DMS79 treated with DMSO at 0.1 percent for 48 hours (cell line): ENCODE results near the gene FOXA3.

Experiments
- DNase-seq: peaks from one replicate; lab custom pipeline; 2025; lab: John Stamatoyannopoulos, UW

FOXA3 gene

DNA sequence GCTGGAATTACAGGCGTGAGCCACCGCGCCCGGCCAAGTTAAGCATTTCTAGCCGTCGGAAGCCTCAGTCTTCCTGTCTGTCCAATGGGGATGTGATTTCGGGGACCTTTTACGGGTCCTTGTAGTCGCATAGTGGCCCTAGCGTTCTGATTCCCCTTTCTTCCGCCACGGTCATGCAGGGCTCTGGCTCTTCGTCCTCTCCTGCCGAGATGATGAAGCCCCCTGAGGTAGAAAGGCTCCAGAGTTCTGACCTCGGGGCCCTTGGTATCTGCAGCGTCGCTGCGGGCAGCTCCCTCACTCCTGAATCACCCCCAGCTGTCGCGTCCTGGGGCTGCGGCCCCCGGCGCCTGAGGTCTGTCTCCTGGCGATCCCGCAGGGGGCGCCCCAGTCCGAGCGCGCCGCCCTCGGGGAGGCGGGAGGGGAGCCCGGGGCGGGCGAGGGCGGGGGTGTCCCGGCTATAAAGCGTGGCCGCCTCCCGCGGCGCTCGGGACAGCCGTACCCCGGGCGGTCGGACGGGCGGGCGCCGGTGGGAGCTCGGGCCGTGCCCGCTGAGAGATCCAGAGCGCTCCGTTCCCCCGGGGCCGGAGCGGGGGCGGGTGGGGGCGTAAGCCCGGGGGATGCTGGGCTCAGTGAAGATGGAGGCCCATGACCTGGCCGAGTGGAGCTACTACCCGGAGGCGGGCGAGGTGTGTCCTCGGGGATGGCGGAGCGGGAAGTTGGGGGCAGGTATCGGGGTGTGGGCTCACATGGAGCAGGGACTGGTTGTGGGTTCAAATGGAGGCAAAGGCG is at the start of gene FOXA3:
Gene FOXA3 (plus strand): TSS at position 487 of the 789 bp plus-strand sequence. CDS start 131 bp downstream, at position 618.
- DNase-seq = no peak

DNA sequence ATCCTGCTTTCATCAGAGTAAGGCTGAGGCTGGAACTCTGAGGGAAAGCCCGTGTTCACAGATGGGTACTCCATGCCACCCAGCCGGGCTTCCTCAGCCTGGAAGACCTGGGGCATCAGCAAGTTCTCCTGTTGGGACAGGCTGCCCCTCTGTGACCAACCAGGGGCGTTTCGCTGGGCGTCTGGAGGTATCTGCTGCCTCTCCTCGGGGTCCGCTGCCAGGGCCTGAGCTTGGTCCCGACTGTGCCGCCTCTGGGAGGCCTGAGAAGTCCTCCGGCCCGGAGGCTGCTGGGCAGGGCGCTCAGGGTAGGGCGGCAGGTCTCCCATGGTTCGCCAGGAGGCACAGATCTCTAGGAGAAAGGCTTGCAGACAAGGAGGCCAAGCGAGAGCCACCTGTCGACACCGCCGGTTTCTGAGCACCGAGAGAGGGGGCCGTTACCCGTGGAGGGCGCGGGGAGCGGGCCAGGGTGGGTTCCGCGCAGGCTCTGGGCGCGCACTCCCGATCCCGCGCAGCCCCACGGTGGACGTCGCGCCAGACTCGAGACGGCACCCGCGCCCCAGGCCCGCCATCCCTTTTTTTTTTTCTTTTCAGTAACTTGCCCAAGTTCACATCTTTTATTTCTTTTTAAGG is 49.2 kb upstream of the FOXA3 start, which contains the start of gene RSPH6A:
Gene RSPH6A (minus strand): TSS at position 458 of the 630 bp plus-strand sequence. CDS start 132 bp downstream, at position 326.
- DNase-seq = no peak

DNA sequence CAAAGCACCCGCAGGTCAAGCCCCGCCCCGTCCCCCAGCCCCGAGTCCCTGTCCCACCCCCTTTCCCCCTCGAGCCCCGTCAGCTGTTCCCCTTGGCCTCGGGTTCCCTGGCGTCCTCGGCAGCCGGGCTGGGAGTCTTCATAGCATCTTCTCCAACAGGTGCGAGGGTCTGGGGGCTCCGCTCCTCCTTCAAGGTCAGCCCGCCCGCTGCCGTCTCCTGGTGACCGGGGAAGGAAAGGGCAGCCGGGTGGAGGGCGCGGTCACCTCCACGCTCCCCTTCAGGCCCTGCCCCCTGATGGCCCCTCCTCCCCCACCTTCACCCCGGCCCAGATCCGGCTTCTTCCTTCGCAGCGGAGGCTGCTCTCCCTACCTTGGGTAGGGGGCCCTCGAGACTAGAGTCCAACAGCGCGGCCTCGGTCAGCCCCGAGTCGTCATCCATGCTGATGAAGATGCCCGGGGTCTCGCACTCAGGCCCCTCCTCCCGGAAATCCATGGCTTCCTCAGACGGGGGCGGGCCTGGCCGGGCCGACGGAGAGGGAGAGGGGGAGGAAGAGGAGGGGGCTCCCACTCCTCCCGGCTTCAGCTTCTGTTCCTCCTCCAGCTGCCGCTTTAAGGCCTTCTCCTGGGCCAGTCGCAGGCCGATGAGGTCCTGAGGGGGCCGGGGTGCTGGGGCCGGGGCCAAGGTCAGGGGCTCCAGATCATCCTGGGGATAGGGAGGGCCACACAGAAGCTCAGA is 48.5 kb upstream of the FOXA3 start:
- DNase-seq = no peak

DNA sequence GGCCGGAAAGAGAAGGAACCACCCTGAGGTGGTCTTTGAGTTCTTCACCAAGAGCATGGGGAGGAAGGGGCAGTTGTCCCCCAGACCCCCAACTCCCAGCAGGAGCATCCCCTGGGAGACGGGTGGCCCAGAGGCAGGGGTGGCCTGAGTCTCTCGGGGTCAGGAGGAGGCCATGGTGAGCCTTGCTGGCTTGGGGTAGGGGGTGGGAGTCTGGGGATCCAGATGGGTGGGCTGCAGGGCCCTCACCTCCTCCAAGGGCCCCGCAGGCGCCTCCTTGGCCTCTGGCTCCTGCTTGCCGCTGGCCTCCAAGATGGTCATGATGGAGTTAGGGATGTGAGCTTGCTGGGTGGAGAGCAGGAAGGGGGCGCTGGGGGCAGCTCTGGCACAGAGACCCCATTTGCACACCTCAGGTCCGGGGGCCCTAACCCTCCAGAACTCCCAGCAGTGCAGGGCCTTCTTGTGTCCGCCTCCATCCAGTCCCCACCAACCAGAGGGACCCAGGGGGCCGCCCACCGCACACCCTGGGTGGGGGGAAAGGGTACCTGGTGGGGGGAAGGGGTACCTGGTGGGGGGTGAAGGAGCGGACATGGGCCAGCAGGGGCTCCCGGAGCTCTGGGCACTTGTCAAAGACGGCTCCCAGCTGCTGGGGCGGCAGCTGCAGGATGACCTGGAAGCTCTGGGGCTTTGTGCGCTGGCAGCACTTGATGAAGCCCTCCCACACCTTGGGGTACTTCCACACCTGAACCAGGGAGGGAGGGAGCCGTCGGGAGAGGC is 47.7 kb upstream of the FOXA3 start:
- no peak for DNase-seq

DNA sequence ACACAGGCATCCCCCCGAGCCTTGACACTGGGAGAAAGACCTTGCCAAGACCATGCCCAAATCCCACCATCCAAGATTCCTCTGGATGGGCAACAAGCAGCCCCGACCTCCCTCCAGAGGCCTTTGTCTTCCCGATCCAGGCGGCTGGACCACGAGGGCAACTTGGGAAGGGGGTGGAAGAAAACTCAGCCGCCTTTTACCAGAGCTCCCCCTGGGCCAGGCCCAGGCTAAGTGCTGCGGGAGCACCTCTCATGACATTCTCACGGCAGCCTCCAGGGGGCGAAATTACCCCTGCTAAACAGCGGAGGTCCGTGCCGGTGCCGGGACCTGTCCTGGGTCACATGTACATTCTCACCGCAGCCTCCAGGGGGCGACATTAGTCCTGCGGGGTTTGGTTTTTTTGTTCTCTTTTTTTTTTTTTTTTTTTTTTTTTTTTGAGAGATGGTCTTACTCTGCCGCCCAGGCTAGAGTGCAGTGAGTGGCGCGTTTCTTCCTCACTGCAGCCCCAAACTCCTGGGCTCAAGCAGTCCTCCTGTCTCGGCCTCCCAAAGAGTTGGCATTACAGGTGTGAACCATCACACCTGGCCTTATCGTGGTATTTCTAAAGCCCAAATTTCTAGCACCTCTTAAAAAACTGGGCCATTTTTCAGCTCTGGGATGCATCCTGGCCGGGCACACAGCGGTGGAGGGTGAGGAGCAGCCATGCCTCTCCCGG is 47.0 kb upstream of the FOXA3 start:
- DNase-seq = peak; percentile 57

DNA sequence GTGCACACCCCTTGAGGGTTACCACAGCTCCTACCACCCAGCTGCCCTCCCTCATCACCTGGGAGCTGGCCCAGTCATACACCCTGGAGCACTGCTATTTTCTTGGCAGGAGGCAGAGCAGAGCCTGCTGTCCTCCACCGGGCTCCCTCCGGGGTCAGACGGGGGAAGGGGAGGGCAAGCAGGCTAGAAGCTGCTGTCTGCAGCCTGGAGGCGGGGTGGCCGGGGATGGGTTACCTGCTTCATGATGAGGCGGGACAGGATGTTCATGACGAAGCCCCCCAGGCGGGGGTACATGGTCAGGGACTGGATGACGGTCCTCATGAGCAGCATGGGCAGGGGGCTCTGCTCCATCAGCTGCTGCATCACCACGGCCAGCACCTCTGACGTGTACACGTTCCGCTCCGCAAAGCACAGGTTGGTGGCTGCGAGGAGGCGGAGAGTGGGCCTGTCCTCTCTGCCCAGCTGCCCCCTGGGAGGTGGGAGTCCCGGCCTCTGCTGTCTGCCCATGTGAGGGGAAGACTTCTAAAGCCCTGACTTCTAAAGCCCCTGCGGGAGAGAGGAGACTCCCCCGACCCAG is 46.3 kb upstream of the FOXA3 start:
- peak; percentile 12 for DNase-seq

DNA sequence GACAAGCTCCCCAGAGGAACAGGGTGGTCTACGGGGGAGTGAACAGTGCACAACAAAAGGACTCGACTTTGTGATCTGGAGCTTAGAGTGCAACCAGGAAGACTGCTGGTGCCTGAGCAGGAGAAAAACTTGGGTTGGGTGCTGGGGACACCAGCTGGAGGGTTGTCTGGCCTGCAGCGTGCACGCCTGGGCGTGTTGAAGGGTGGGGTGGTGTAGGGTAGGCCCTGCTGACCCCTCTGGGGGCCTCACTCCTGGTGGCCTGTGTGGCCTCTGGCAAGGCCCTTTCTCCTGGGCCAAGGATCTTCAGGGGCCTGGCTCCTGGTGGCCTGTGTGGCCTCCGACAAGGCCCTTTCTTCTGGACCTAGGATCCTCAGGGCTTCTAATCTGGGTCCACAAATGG is 44.4 kb upstream of the FOXA3 start:
- DNase-seq = no peak

DNA sequence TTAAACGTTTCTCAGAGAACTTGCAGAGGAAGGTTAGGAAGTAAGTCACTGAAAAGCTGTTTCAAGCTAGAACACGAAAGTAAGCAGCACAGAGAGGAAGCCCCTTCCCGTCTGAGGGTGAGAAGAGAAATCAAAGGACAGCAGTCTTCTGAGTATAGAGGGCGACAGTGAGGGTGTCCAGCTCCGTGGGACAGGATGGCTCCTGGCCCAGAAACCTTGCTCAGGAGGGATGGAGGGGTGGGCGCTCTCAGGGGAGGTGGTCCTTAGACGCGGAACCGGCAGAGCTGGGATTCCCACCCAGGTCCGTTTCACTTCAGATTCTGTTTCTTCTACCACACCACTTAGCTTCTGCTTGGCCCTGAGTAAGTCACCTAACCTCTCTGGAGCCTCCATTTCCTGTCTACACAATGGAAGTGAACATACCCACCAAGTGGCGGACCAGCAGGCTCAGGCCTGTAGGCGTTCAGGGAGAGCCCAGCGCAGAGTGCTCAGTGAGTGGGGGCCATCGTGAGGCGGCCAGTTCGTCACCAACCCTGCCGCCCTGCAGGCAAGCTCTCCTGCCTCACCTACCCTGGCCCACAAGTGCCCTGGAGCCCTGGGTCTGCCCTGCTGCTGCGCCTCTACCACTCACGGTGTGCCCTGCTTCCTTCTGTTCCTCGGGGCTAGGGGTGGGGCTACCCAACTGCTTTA is 43.6 kb upstream of the FOXA3 start:
- DNase-seq = no peak

DNA sequence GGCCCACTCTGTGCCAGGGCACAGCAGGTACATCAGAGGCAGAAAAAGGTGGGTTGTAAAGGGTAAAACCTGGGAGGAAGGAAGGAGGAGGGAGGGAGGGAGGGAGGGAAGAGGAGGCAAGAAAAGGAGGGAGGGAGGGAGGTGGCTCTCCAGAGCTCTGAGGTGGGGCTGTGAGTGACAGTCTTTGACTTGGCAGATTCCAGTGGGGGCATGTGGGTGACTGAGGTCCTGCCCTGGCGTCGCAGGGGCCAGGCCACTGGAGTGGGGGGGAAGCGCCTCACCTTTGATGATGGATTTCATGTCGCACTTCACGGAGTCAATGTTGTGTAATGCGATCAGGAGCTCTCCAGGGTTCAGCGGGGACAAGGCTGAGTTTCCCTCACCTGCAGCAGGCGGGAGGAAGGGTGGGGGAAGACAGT is 43.0 kb upstream of the FOXA3 start:
- DNase-seq = no peak

DNA sequence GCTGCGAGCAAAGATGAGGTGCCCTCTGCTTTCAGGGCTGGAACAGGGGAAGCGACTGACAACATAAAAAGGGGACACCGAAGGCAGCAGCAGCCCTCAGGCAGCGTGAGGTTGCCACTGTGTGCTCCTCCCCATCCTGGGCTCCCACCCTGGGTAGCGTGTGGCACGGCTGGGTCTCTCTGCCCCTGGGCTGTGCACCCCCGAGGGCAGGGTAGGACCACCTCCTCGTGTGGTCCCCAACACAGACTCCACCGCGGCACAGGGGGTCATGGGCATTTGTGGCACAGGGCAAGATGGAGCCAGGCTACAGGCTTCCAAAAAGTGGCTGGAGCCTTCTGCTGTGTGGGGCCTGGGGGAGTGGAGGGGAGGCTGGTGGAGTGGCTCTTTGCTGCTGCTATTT is 42.6 kb upstream of the FOXA3 start:
- DNase-seq = no peak

DNA sequence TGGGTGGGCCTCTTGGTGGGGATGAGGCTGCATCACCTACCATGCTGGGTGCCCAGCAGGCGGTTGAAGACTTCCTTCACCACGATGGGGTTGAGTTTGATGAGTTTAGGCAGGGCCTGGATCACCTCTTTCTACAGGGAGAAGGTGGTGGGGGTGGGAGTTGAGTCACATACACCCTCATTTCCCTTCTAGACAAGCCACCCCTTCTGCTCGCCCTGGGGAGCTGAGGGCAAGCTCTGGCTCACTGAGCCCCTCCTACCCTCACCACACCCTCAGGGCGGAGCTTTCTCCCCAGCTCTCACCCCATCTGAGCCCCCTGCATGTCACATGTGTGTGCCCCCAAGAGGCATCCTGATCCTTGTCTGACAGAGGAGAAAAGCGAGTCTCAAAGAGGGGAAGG is 41.4 kb upstream of the FOXA3 start:
- DNase-seq = no peak

DNA sequence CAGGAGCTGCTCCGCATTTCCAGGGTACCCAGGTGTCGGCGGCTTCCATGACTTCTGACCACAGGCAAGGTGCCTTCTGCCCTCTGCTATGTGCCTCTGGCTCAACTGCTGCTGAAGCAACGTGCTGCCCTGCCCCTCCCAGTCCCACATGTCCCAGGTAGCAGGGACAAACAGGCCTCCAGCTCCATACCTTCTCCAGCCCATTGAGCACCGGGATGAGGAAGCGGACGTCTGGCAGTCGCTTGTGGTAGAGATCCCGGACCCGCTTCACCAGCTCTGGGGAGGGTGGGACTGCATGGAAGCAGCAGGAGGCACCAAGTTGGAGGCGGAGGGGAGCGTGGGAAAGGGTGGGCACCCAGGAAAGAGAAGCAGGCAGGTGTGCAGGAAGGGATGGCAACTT is 40.9 kb upstream of the FOXA3 start:
- DNase-seq = no peak

DNA sequence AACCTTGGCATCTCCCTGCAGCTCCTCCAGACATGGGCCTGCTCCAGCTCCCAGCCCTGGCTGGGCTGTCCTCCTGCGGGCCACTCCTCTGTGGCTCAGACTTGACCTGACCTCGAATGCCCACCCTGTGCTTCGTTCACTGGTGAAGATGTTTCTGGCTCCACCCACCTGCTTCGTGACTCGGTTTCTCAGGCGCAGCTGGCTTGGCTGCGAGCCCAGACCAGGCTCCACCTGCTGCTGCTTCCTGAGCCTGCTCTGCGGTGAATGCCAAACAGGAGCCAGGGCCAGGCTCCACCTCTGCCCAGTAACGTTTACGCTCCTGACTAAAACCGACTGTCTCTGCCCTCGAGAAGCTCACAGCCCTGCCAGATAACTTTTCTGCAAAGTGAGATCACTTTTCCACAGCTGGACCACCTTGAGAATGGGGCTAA is 40.1 kb upstream of the FOXA3 start:
- DNase-seq = peak; percentile 72

DNA sequence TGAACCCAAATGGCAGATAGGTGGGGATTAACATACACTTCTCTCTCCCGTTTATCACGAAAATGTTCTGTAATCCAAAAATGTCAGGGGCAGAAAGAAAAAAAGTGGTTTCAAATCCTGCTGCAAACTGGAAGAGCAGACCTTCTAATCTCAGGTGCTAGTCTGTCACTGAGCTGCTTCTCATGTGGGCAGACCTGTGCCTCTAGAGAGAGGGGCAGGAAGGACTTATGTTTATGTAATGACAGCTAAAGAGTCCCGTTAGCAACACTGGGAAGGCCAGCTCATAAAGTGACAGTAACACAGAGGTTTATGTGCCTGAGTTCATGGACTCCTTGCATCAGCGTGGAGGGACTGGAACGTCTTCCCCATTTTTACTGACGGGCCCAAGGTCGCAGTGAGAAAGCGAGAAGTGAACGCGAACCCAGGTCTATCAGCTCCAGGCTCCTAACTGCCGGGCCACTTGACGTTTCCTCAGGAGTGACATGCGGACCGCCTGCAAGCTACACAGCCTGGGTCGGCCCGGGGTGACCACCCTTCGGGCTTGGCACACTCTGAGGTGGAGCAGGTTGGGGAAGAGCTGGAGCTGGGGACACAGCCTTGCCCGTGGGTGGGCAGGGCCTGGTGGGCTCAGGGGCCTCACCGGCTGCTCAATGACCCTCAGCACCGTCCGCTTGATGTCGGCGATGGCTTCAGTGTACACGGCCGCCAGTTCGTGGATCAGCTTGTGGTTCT is 39.4 kb upstream of the FOXA3 start:
- no peak for DNase-seq

DNA sequence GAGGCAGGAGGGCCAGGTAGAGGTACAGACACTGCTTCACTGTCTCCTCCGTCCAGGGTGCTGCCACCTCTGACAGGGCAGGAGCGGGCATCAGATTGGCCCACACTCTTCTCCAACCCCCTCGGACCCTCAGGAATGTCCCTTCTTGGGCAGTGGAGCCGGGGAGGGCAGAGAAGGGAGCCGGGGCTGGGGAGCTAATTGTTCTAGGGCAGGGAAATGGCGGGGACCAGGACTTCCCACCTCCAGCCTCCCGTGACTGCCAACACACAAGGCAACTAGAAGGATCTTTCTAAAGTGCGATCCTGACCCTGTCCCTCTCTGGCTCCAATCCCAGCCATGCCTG is 38.9 kb upstream of the FOXA3 start:
- DNase-seq = no peak

DNA sequence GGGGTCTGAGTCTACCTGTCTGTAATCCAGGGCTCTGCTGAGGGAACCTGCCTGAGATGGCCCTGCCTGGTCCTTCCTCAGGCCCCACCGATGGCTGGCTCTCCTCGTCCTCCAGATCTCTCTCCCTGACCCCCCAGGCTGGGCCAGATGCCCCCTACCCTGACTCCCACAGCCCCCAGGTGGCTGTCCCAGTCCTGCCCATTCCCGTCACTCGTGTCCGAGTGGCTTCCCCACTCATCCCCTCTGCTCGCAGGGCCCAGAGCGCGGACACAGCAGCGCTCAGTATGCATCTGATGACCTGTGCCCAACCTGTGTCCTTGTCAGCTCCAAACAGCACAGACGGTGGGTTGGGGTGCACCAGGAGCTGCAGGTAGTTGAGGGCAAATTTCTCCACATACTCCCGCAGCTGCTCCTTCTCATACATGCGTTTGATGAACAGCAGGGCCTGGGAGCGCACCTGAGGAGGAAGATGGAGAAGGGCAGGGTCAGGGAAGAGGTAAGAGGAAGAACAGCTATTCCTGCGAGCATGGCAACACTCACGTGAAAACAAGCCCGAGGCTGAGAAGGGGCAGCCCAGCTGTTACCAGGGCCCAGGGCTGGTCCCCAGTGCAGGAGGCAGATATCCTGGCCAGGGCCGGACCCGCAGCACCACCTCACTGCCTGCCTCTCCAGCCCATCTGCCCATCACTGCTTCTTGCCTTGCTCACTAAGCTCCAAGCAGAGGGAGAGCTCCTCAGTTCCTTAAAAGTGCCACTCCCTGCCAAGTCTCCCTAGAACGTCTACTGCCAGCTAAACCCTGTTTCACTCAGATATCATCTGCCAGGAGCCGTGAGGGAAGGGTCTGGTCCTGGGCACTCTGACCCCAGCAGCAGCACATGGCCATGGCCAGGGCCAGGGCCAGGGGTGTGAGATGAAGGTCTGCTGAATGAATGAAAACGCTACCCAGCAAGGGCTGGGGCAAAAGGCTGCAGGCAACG is 37.9 kb upstream of the FOXA3 start:
- DNase-seq = no peak

DNA sequence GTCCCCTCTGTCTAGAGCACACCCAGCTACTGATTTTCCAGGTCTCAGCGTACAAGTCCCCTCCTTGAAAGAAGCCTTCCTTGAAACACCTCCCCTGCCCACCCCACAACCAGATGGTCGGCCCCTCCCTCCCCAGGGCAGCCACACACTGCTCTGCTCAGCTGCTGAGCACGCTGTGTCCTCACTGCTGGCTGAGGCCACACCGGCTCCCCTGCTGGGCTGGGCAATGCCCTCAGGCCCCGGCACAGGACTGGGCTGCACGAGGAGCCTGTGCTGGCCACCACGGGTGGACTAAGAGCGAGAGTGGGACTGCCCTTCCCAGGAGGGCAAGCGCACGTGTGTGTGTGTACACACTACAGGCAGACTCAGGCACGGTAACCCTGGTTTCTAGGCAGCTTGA is 37.2 kb upstream of the FOXA3 start:
- DNase-seq = no peak

DNA sequence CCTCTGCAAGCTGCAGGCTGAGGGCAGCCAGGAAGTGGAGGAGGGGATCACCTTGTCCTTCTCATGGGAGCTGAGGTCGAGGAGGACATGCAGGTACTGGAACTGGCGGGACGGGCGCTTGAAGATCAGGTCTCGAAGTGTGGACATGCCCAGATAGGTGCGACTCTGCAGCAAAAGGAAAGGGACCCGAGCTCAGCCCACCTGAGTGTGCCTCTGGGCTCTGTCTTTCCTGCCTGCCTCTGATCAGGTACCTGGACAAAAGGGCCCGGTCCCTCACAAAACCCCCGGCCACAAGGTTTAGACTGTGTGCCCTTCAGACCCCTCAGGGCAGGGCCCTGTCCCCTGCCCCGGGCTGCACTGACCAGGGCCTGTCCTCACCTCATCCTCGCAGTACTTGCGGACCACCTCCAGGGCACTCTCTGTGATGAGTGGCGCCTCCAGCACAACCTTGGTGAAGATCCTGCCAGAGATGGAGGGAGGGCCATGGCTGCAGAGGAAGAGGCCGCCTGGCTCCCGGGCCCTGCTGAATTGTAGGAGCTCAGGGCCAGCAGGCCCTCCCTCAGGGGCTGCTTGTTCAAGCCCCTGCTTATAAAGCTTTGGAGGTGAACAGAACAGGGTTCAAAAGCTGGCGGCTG is 36.5 kb upstream of the FOXA3 start:
- DNase-seq = no peak
